Right lobe of liver (tissue), 4 donors: ENCODE data around the gene C11orf98.

Source experiments
- CTCF ChIP-seq, 4 donors: fragments of 200-600 bp in 3 of 4; fragments of 450-650 bp in 1 of 4; IDR thresholded peaks; one replicate each; pipeline versions ENCODE4 v1.5.1 to v1.8.0; 2016 to 2022; ENCODE audit warnings: antibody characterized with exemption in 4 of 4, mild to moderate bottlenecking in 2 of 4
- POLR2A ChIP-seq: fragments of 450-650 bp; IDR thresholded peaks from one replicate; pipeline ENCODE4 v1.6.1; 2017; ENCODE audit warnings: antibody characterized with exemption, mild to moderate bottlenecking
- donor health status: DM: no; HTN: no; CAD: no.
- donor health status: DM: no; HTN: no; CAD: no.
- donor health status: DM: no; HTN: yes; CAD: no.

GRCh38 chr11:62706850-62707247 lies 41.8 kb upstream of the C11orf98 start:
- TF ChIP-seq CTCF (IDR thresholded peaks at IDR 0.05) (no peak), POLR2A (no peak)
